Stomach (tissue), 9 donors: ENCODE data around the gene FOLR2. TPM values are rescaled to one million over a fixed set of nuclear protein-coding genes. Genes with fewer than 3 reads are reported as not detected.

Experiments
- DNase-seq, 2 donors: peaks; one replicate each; pipeline versions ENCODE4 v3.0.0 to v3.0.0-alpha.2; 2013 to 2019
- H3K27ac ChIP-seq, 5 donors: fragments of 200-600 bp in 4 of 5; sonication (generic) in 4 of 5; one replicate each; pipeline ENCODE4 v1.5.1; 2013 to 2019; ENCODE audit warnings: mild to moderate bottlenecking in 1 of 5, moderate library complexity in 1 of 5
- H3K27me3 ChIP-seq, 3 donors: fragments of 200-600 bp; sonication (generic); one replicate each; pipeline ENCODE4 v1.5.1; 2017 to 2019; ENCODE audit warnings: mixed run types in 1 of 3
- H3K36me3 ChIP-seq, 4 donors: fragments of 200-600 bp; sonication (generic); 1 replicate in 3 of 4; 2 replicates in 1 of 4; pipeline ENCODE4 v1.5.1; 2016 to 2019
- H3K4me1 ChIP-seq, 4 donors: fragments of 200-600 bp; sonication (generic); one replicate each; pipeline ENCODE4 v1.5.1; 2016 to 2019
- H3K4me3 ChIP-seq, 4 donors: fragments of 200-600 bp; sonication (generic) in 3 of 4; one replicate each; pipeline ENCODE4 v1.5.1; 2016 to 2019; ENCODE audit warnings: mild to moderate bottlenecking in 1 of 4
- H3K9me3 ChIP-seq, 4 donors: fragments of 200-600 bp; sonication (generic); one replicate each; pipeline ENCODE4 v1.5.1; 2016 to 2019
- EP300 ChIP-seq: sonication (generic); formaldehyde crosslinking; IDR thresholded peaks from one replicate; pipeline ENCODE4 v1.6.1; 2017; ENCODE audit warnings: antibody characterized with exemption
- POLR2A ChIP-seq, 4 donors: fragments of 450-650 bp; IDR thresholded peaks; one replicate each; pipeline ENCODE4 v1.6.1; 2016; ENCODE audit warnings: antibody characterized with exemption in 4 of 4, control low read depth in 2 of 4, mild to moderate bottlenecking in 1 of 4, moderate library complexity in 1 of 4
- POLR2AphosphoS5 ChIP-seq, 3 donors: sonication (generic); formaldehyde crosslinking; IDR thresholded peaks; one replicate each; pipeline ENCODE4 v1.6.1; 2016; ENCODE audit warnings: antibody characterized with exemption in 3 of 3
- WGBS, 5 donors: extraction: QIAGEN DNeasy Blood & Tissue Kit in 3 of 5; methylation state at CpG; one replicate each; pipeline versions ENCODE4 v1.1.5 to v1.1.7; 2013 to 2018; 5-methylcytosine and 5-hydroxymethylcytosine counted together
- intact Hi-C: fragments of 100-400 bp; cut with DNase I; formaldehyde crosslinking; loops from one replicate; pipeline ENCODE4 v1.15.1; 2023; ENCODE audit warnings: low total_unique reads
- polyA plus RNA-seq, 3 donors: library from polyadenylated mRNA; stranded (reverse); fragments of 200-250 nt; gene quantifications; one replicate each; pipeline ENCODE4 v1.2.3, GENCODE V29; 2013
- total RNA-seq, 5 donors: library from RNA; depleted of rRNA; stranded (reverse); fragments of >200 nt; gene quantifications; one replicate each; pipeline versions ENCODE4 v1.1.0 to v1.2.3, GENCODE V29; 2014 to 2016
- TF ChIP-seq, protein P1 (sequence below), 7 experiments: fragments of 450-650 bp in 4 of 7; fragments of 200-600 bp in 3 of 7; sonication (generic) in 3 of 7; IDR thresholded peaks; one replicate each; pipeline ENCODE4 v1.5.1; 2016 to 2019; ENCODE audit warnings: antibody characterized with exemption in 7 of 7, control low read depth in 2 of 7, mild to moderate bottlenecking in 1 of 7
- donor health status: healthy with polysubstance abuse.
- donor health status: Bipolar disorder and iron deficiency.
- donor health status: healthy.

The FOLR2 gene
- total and polyA plus RNA-seq, 8 donors: 1.8 to 28.6 (median 9.3) TPM

DNA sequence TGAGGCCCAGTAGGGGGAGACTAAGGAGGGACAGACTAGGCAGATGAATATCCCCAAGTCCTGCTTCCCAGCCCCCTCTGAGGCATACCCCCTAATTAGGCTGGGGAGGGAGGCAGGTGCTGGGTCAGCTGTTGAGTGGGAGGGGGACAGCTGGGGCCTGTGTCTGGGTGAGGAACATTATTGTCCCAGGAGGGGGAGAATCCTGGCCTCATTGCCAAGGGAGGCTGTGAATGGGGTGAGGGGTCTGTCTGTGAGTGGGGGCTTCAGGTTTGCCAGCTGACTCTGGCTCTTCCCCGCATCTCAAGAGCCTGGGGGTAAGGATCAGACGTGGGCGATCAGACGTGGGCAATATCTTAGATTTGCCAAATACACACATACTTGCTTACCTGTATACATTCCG is 10.1 kb downstream of the FOLR2 start:
- Histone ChIP-seq H3K27me3 (no peaks in the 10 kb centered on the region), H3K36me3 (peaks cover 41 to 52% (median 46%) of the 10 kb centered on the region in 4 donors), H3K27ac (peak overlapping the region in 1 of 5 donors; percentile 13), H3K9me3 (no peaks in the 10 kb centered on the region), H3K4me1 (peaks cover 37 to 46% (median 44%) of the 10 kb centered on the region in 4 donors), H3K4me3 (no peak overlapping the region)
- 49 to 70% (median 52%) methylated on average over 5 of the region's 5 CpGs for WGBS, 5 donors
- intact Hi-C loops: no loop called here
- DNase-seq: peak in 1 of 2 donors; percentile 10
- TF ChIP-seq POLR2A (IDR thresholded peaks at IDR 0.05): no peak

DNA sequence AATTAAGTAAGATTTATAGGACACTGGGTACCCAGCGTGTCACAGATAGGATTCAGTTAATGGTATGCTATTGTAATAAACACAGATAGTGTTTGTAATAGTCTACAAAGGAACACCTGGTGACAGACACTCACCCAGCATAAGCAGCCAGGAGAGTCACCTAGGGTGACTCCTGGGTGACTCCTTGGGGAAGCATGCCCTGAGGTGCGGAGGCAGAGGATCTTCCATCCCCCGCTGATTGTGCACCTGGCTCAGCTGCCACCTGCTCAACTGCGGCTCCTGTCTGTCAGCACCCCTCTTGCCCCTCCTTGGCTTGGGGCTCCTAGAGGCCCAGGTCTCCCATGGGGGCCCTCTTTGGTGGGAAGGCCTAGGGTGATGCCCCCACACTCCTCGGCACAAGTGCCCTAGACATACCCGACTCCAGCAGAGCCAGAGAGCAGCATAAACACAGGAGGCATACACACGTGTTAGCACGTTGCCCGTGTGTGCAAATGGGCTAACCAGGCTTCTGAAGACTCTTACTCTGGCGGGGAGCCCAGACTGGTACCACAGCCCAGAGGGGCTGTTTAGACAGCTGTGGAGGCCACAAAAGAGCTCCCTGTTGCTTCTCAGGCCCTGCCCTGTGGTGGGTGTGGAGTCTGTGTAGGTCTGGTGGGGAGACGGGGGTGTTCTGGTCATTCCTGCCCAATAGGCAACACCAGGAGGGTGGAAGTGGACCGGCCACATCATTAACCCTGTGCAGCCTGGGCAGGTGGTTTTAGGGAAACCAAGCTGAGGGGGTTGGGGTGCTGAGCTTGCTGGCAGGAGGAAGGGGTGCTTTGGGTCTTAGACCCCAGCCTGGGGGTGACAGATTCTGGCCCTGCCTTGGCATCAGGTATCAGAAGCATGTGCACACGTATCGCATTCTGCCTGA is 11.0 kb downstream of the FOLR2 start:
- TF ChIP-seq POLR2AphosphoS5 (IDR thresholded peaks at IDR 0.05) (no peak), POLR2A (IDR thresholded peaks at IDR 0.05) (no peak), EP300 (no peak)
- TF ChIP-seq, protein P1, sequence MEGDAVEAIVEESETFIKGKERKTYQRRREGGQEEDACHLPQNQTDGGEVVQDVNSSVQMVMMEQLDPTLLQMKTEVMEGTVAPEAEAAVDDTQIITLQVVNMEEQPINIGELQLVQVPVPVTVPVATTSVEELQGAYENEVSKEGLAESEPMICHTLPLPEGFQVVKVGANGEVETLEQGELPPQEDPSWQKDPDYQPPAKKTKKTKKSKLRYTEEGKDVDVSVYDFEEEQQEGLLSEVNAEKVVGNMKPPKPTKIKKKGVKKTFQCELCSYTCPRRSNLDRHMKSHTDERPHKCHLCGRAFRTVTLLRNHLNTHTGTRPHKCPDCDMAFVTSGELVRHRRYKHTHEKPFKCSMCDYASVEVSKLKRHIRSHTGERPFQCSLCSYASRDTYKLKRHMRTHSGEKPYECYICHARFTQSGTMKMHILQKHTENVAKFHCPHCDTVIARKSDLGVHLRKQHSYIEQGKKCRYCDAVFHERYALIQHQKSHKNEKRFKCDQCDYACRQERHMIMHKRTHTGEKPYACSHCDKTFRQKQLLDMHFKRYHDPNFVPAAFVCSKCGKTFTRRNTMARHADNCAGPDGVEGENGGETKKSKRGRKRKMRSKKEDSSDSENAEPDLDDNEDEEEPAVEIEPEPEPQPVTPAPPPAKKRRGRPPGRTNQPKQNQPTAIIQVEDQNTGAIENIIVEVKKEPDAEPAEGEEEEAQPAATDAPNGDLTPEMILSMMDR (IDR thresholded peaks at IDR 0.05): no peak
- H3K4me3 ChIP-seq: no peak overlapping the region
- peak overlapping the region in 2 of 5 donors; percentile 13 to 20 for H3K27ac ChIP-seq
- 68 to 73% (median 73%) methylated on average over 8 to 14 of the region's 14 CpGs for WGBS, 5 donors
- no peaks in the 10 kb centered on the region for H3K27me3 ChIP-seq
- DNase-seq: peak; percentile 27 to 67
- H3K36me3 ChIP-seq: peaks cover 50 to 61% (median 55%) of the 10 kb centered on the region in 4 donors
- peaks cover 31 to 38% (median 37%) of the 10 kb centered on the region in 4 donors for H3K4me1 ChIP-seq
- H3K9me3 ChIP-seq: no peaks in the 10 kb centered on the region
- intact Hi-C loops: no loop called here

DNA sequence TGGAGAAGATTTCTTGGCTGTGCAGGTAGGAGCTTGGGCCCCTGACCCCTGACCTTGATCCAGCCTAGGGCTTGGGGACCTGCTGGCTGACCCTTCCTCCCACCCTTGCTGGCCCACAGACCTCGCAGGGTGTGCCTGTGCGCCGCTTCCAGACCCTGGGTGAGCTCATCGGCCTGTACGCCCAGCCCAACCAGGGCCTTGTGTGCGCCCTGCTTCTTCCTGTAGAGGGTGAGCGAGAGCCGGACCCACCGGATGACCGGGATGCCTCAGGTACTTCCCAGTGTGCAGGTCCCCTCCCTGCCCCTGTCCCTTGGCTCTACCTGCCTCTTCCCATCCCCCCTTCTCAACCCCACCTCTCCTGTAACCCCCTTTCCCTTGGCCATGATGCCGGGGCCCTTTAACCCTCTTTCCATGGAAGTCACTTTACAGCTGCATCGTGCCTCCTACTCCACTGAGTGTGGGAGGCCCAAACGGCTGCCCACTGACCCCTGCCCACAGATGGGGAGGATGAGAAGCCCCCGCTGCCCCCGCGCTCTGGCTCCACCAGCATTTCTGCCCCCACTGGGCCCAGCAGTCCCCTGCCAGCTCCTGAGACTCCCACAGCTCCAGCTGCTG is 11.7 kb downstream of the FOLR2 start:
- Histone ChIP-seq H3K36me3 (peaks cover 57 to 68% (median 63%) of the 10 kb centered on the region in 4 donors), H3K9me3 (no peaks in the 10 kb centered on the region), H3K4me1 (peaks cover 29 to 35% (median 34%) of the 10 kb centered on the region in 4 donors), H3K27me3 (no peaks in the 10 kb centered on the region), H3K4me3 (no peak overlapping the region), H3K27ac (peak overlapping the region in 1 of 5 donors; percentile 20)
- TF ChIP-seq POLR2AphosphoS5 (IDR thresholded peaks at IDR 0.05): no peak
- TF ChIP-seq, protein P1 (IDR thresholded peaks at IDR 0.05): no peak
- TF ChIP-seq POLR2A (IDR thresholded peaks at IDR 0.05): no peak
- TF ChIP-seq EP300: no peak
- whole genome bisulfite sequencing, 5 donors: 80 to 89% (median 82%) methylated on average over 12 to 16 of the region's 16 CpGs
- intact Hi-C loops: no loop called here
- peak; percentile 24 to 75 for DNase-seq

DNA sequence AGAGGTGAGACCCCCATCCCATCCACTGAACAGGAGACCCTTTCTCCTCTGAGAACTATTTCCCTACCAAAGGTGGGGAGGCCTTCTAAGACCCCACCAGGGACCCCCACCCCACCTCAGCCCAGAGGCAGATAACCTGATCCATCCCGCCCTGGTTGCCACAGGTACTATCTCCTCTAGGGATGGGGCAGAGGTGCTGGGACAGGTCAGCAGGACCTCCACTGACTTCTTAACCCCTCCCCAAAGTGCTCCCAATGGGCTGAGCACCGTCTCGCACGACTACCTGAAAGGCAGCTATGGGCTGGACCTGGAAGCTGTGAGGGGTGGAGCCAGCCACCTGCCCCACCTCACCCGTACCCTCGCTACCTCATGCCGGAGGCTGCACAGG is 12.2 kb downstream of the FOLR2 start:
- 80 to 88% (median 86%) methylated on average over 7 of the region's 7 CpGs for WGBS, 5 donors
- TF ChIP-seq EP300 (no peak), POLR2AphosphoS5 (IDR thresholded peaks at IDR 0.05) (no peak), POLR2A (IDR thresholded peaks at IDR 0.05) (no peak)
- TF ChIP-seq, protein P1 (IDR thresholded peaks at IDR 0.05): no peak
- peaks cover 29 to 35% (median 34%) of the 10 kb centered on the region in 4 donors for H3K4me1 ChIP-seq
- no peaks in the 10 kb centered on the region for H3K27me3 ChIP-seq
- no peak overlapping the region for H3K27ac ChIP-seq
- H3K4me3 ChIP-seq: no peak overlapping the region
- DNase-seq: peak in 1 of 2 donors; percentile 8
- H3K36me3 ChIP-seq: peaks cover 62 to 73% (median 68%) of the 10 kb centered on the region in 4 donors
- no peaks in the 10 kb centered on the region for H3K9me3 ChIP-seq
- intact Hi-C loops: no loop called here
